Liver (tissue), 9 donors: ENCODE measurements around the gene AMBRA1. TPM values are rescaled to one million over a fixed set of nuclear protein-coding genes. Genes with fewer than 3 reads are reported as not detected.

Source experiments
- DNase-seq: peaks from one replicate; pipeline ENCODE4 v3.0.0-alpha.2; 2017; ENCODE audit warnings: low spot score
- H3K27ac ChIP-seq, 2 donors: one replicate each; pipeline ENCODE4 v1.7.0; 2013; ENCODE audit warnings: inconsistent platforms in 2 of 2, low read length in 2 of 2, control low read depth in 1 of 2, low read depth in 1 of 2, mild to moderate bottlenecking in 1 of 2
- H3K27me3 ChIP-seq, 4 donors: one replicate each; pipeline versions ENCODE4 v1.6.1 to v1.7.0; 2013; ENCODE audit warnings: low read length in 3 of 4, inconsistent platforms in 1 of 4, mild to moderate bottlenecking in 1 of 4, moderate library complexity in 1 of 4; ENCODE audit not compliant: control insufficient read depth in 4 of 4, insufficient read depth in 4 of 4
- H3K36me3 ChIP-seq, 4 donors: one replicate each; pipeline versions ENCODE4 v1.6.1 to v1.7.0; 2013; ENCODE audit warnings: low read length in 3 of 4, mild to moderate bottlenecking in 3 of 4, low read depth in 1 of 4, moderate library complexity in 1 of 4; ENCODE audit not compliant: control insufficient read depth in 4 of 4, insufficient read depth in 3 of 4
- H3K4me1 ChIP-seq, 4 donors: one replicate each; pipeline versions ENCODE4 v1.6.1 to v1.7.0; 2013; ENCODE audit warnings: low read length in 3 of 4, mild to moderate bottlenecking in 3 of 4, moderate library complexity in 1 of 4; ENCODE audit not compliant: control insufficient read depth in 4 of 4, insufficient read depth in 4 of 4
- H3K4me3 ChIP-seq, 3 donors: one replicate each; pipeline versions ENCODE4 v1.6.1 to v1.7.0; 2013; ENCODE audit warnings: low read length in 3 of 3, control low read depth in 1 of 3, low read depth in 1 of 3, mild to moderate bottlenecking in 1 of 3
- H3K9ac ChIP-seq, 2 donors: one replicate each; pipeline ENCODE4 v1.7.0; 2013; ENCODE audit warnings: low read length in 2 of 2, mild to moderate bottlenecking in 2 of 2, moderate library complexity in 2 of 2, control low read depth in 1 of 2, low read depth in 1 of 2
- H3K9me3 ChIP-seq, 4 donors: one replicate each; pipeline versions ENCODE4 v1.6.1 to v1.7.0; 2013; ENCODE audit warnings: low read length in 3 of 4; ENCODE audit not compliant: control insufficient read depth in 4 of 4
- EGR1 ChIP-seq, 2 donors: IDR thresholded peaks; 2 replicates each; pipeline ENCODE4 v1.6.1; 2016 to 2018; ENCODE audit warnings: antibody characterized with exemption in 2 of 2, low read depth in 2 of 2
- FOXA1 ChIP-seq: IDR thresholded peaks from 2 replicates; pipeline ENCODE4 v1.6.1; 2016; ENCODE audit warnings: antibody characterized with exemption
- FOXA2 ChIP-seq: IDR thresholded peaks from 2 replicates; pipeline ENCODE4 v1.6.1; 2016; ENCODE audit warnings: antibody characterized with exemption
- GABPA ChIP-seq, 2 donors: IDR thresholded peaks in 1 of 2; conservative IDR thresholded peaks in 1 of 2; 2 replicates each; pipeline ENCODE4 v1.6.1; 2016; ENCODE audit warnings: antibody characterized with exemption in 2 of 2, mild to moderate bottlenecking in 1 of 2, moderate library complexity in 1 of 2
- HNF4A ChIP-seq, 2 donors: conservative IDR thresholded peaks; 2 replicates each; pipeline ENCODE4 v1.6.1; 2016; ENCODE audit warnings: antibody characterized with exemption in 2 of 2, mild to moderate bottlenecking in 2 of 2
- HNF4G ChIP-seq: IDR thresholded peaks from 2 replicates; pipeline ENCODE4 v1.6.1; 2016; ENCODE audit warnings: antibody characterized with exemption
- JUND ChIP-seq, 2 donors: IDR thresholded peaks; 2 replicates each; pipeline ENCODE4 v1.6.1; 2016; ENCODE audit warnings: antibody characterized with exemption in 2 of 2
- NR2F2 ChIP-seq: IDR thresholded peaks from 2 replicates; pipeline ENCODE4 v1.6.1; 2016; ENCODE audit warnings: antibody characterized with exemption
- RAD21 ChIP-seq, 2 donors: IDR thresholded peaks; 2 replicates each; pipeline ENCODE4 v1.6.1; 2016; ENCODE audit warnings: antibody characterized with exemption in 2 of 2, mild to moderate bottlenecking in 2 of 2
- RXRA ChIP-seq, 2 donors: IDR thresholded peaks; 2 replicates each; pipeline ENCODE4 v1.6.1; 2017 to 2018; ENCODE audit warnings: antibody characterized with exemption in 2 of 2, mild to moderate bottlenecking in 1 of 2
- SP1 ChIP-seq: IDR thresholded peaks from 2 replicates; pipeline ENCODE4 v1.6.1; 2018; ENCODE audit warnings: antibody characterized with exemption, mild to moderate bottlenecking
- YY1 ChIP-seq: IDR thresholded peaks from 2 replicates; pipeline ENCODE4 v1.6.1; 2016; ENCODE audit warnings: antibody characterized with exemption, mild to moderate bottlenecking
- ZBTB33 ChIP-seq: IDR thresholded peaks from 2 replicates; pipeline ENCODE4 v1.6.1; 2016; ENCODE audit warnings: antibody characterized with exemption
- WGBS: extraction: QIAGEN DNeasy Blood & Tissue Kit; methylation state at CpG from one replicate; pipeline ENCODE4 v1.1.7; 2013; 5-methylcytosine and 5-hydroxymethylcytosine counted together
- polyA plus RNA-seq, 2 donors: library from polyadenylated mRNA; stranded (reverse) in 1 of 2; unstranded in 1 of 2; fragments of 200-250 nt in 1 of 2; fragments of >200 nt in 1 of 2; fragmentation: Nextera tagmentation in 1 of 2; extraction: Ambion mirVana in 1 of 2; gene quantifications; one replicate each; pipeline versions ENCODE4 v1.2.1 to v1.2.3, GENCODE V29; 2013 to 2015
- total RNA-seq, 2 donors: library from RNA; depleted of rRNA; stranded (reverse); fragments of >200 nt; gene quantifications; one replicate each; pipeline ENCODE4 v1.2.3, GENCODE V29; 2014
- TF ChIP-seq, protein P1 (sequence below): IDR thresholded peaks from 2 replicates; pipeline ENCODE4 v1.6.1; 2016; ENCODE audit warnings: antibody characterized with exemption, mild to moderate bottlenecking
- TF ChIP-seq, protein P2 (sequence below): IDR thresholded peaks from 2 replicates; pipeline ENCODE4 v1.6.1; 2016; ENCODE audit warnings: antibody characterized with exemption
- TF ChIP-seq, protein P3 (sequence below): IDR thresholded peaks from 2 replicates; pipeline ENCODE4 v1.6.1; 2016; ENCODE audit warnings: antibody characterized with exemption
- donor health status: healthy.
- donor health status: healthy.
- donor health status: healthy.
- donor health status: healthy.
- donor health status: healthy.

AMBRA1 gene
- total and polyA plus RNA-seq, 4 donors = 3.7 to 25.7 (median 15.1) TPM

DNA sequence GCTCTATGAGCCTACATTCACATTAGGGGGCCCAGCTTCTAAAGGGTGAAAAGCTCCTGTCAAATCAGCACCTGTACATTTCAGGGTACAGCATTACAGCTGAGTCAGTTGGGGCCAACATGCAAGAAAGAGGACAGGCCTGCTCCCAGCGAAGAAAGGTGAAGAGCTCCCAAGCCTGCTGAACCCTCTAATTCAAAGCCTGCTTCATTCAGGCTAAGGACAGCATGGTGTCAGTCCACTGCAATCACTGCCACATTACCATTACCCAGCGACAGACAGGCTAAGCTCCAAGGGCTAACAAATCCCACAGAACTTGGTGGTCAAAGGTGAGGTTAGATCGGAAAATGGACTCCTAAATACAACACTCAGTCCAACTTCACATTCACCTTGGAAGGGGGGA lies 136.8 kb downstream of the AMBRA1 start:
- WGBS = 99% methylated on average over 3 of the region's 3 CpGs
- H3K4me3 ChIP-seq = no peak overlapping the region
- no peaks in the 10 kb centered on the region for H3K27me3 ChIP-seq
- no peak for DNase-seq
- H3K9me3 ChIP-seq = no peaks in the 10 kb centered on the region
- H3K4me1 ChIP-seq = no peaks in the 10 kb centered on the region
- no peak overlapping the region for H3K9ac ChIP-seq
- no peak for TF ChIP-seq NR2F2
- no peak for TF ChIP-seq ZBTB33
- no peak for TF ChIP-seq EGR1 (IDR thresholded peaks at IDR 0.05; ENCODE audit: low read depth in 2 of 2)
- no peak for TF ChIP-seq HNF4G
- TF ChIP-seq, protein P1, sequence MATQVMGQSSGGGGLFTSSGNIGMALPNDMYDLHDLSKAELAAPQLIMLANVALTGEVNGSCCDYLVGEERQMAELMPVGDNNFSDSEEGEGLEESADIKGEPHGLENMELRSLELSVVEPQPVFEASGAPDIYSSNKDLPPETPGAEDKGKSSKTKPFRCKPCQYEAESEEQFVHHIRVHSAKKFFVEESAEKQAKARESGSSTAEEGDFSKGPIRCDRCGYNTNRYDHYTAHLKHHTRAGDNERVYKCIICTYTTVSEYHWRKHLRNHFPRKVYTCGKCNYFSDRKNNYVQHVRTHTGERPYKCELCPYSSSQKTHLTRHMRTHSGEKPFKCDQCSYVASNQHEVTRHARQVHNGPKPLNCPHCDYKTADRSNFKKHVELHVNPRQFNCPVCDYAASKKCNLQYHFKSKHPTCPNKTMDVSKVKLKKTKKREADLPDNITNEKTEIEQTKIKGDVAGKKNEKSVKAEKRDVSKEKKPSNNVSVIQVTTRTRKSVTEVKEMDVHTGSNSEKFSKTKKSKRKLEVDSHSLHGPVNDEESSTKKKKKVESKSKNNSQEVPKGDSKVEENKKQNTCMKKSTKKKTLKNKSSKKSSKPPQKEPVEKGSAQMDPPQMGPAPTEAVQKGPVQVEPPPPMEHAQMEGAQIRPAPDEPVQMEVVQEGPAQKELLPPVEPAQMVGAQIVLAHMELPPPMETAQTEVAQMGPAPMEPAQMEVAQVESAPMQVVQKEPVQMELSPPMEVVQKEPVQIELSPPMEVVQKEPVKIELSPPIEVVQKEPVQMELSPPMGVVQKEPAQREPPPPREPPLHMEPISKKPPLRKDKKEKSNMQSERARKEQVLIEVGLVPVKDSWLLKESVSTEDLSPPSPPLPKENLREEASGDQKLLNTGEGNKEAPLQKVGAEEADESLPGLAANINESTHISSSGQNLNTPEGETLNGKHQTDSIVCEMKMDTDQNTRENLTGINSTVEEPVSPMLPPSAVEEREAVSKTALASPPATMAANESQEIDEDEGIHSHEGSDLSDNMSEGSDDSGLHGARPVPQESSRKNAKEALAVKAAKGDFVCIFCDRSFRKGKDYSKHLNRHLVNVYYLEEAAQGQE = no peak
- no peak for TF ChIP-seq SP1
- H3K27ac ChIP-seq = no peak overlapping the region
- H3K36me3 ChIP-seq = no peaks in the 10 kb centered on the region

DNA sequence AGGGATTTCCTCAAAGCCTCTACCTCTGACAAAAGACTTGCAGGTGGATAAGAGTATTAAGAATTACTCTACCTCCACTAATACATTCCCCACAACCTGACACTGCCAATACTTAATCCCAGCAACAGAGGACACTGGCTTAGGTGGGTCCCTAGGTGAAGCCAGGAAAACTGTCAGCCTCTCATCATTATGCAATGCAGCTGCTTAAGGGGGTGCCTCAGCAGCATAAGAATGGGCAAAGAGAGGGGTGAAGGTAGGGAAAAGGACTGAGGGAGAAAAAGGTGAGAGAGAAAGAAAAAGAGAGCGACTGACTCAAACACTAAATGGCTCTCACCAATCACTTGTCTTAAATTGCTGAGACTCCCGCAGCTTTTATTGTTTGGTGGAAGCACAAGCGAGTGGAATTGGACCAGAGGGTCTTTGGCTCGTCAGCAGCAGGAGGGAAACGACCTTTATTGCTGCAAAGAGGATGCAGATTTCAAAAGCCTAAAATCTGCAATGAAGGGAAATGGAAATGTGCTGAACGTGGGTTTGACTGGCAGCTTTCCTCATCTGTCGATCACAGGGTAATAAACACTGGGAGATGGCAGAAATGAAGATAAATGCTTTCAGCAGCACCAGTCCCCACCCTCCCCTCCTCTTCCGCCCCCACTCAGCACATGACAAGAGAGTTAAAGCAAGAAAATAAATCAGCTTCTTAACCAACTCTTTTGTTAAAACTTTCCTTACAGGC lies 137.4 kb downstream of the AMBRA1 start:
- Histone ChIP-seq H3K4me1 (no peaks in the 10 kb centered on the region), H3K36me3 (no peaks in the 10 kb centered on the region), H3K4me3 (no peak overlapping the region), H3K9ac (no peak overlapping the region), H3K27ac (no peak overlapping the region), H3K27me3 (no peaks in the 10 kb centered on the region), H3K9me3 (no peaks in the 10 kb centered on the region)
- DNase-seq = no peak
- no peak for TF ChIP-seq YY1
- TF ChIP-seq RAD21 (IDR thresholded peaks at IDR 0.05) = no peak
- no peak for TF ChIP-seq RXRA (IDR thresholded peaks at IDR 0.05)
- WGBS = 82% methylated on average over 8 of the region's 8 CpGs

GRCh38 chr11:46455834-46456233 lies 138.0 kb downstream of the AMBRA1 start:
- 83% methylated on average over 1 of the region's 1 CpG for WGBS
- no peaks in the 10 kb centered on the region for H3K4me1 ChIP-seq
- no peaks in the 10 kb centered on the region for H3K36me3 ChIP-seq
- H3K27ac ChIP-seq = no peak overlapping the region
- no peak overlapping the region for H3K4me3 ChIP-seq
- DNase-seq = no peak
- no peaks in the 10 kb centered on the region for H3K27me3 ChIP-seq
- H3K9me3 ChIP-seq = no peaks in the 10 kb centered on the region
- H3K9ac ChIP-seq = no peak overlapping the region
- TF ChIP-seq, protein P2, sequence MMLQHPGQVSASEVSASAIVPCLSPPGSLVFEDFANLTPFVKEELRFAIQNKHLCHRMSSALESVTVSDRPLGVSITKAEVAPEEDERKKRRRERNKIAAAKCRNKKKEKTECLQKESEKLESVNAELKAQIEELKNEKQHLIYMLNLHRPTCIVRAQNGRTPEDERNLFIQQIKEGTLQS = no peak
- TF ChIP-seq RXRA (IDR thresholded peaks at IDR 0.05) (no peak), FOXA2 (no peak), RAD21 (IDR thresholded peaks at IDR 0.05) (no peak), JUND (IDR thresholded peaks at IDR 0.05) (no peak), FOXA1 (no peak), GABPA (IDR thresholded peaks at IDR 0.05 in 1 of 2, conservative IDR thresholded peaks at IDR 0.05 in 1 of 2) (no peak), HNF4A (conservative IDR thresholded peaks at IDR 0.05) (no peak), ZBTB33 (no peak), EGR1 (IDR thresholded peaks at IDR 0.05; ENCODE audit: low read depth in 2 of 2) (no peak), HNF4G (no peak), YY1 (no peak)
- TF ChIP-seq, protein P1 = no peak
- TF ChIP-seq, protein P3, sequence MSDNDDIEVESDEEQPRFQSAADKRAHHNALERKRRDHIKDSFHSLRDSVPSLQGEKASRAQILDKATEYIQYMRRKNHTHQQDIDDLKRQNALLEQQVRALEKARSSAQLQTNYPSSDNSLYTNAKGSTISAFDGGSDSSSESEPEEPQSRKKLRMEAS = no peak
